A673 (cell line): ENCODE results near the gene PIM3. TPM values are rescaled to one million over a fixed set of nuclear protein-coding genes. Genes with fewer than 3 reads are reported as not detected.

ENCODE experiments used
- BruUV-seq: library from RNA; stranded (reverse); fragments of 400-500 nt; replicated peaks from 2 replicates; lab custom pipeline; 2021; lab: Mats Ljungman, UMichigan
- CTCF ChIA-PET: fragments of 300-600 bp; sonication (Branson Sonifier 250); formaldehyde crosslinking; loops from one replicate; lab custom pipeline; 2022; ENCODE audit warnings: antibody characterized with exemption; lab: Charles Lee
- POLR2A ChIA-PET: fragments of 300-600 bp; sonication (Branson Sonifier 250); formaldehyde crosslinking; loops from one replicate; lab custom pipeline; 2022; ENCODE audit warnings: antibody characterized with exemption; ENCODE audit not compliant: low non-redundant PET; lab: Charles Lee
- DNase-seq: peaks from one replicate; pipeline ENCODE4 v3.0.0-alpha.2; 2015; ENCODE audit warnings: low spot score
- H3K27ac ChIP-seq: fragments of 200-600 bp; sonication (generic); 2 replicates; pipeline ENCODE4 v1.5.1; 2016; ENCODE audit warnings: mixed run types, low read depth, mild to moderate bottlenecking, mixed read lengths, antibody characterized with exemption, low read length; ENCODE audit not compliant: poor library complexity, severe bottlenecking
- H3K27me3 ChIP-seq: fragments of 200-600 bp; sonication (generic); replicated peaks from 2 replicates; pipeline ENCODE4 v1.6.1; 2017; ENCODE audit warnings: mixed run types, low read depth, mild to moderate bottlenecking, mixed read lengths, antibody characterized with exemption, low read length; ENCODE audit not compliant: insufficient read depth, poor library complexity
- H3K36me3 ChIP-seq: fragments of 200-600 bp; sonication (generic); 2 replicates; pipeline ENCODE4 v1.6.1; 2016; ENCODE audit warnings: mixed run types, mild to moderate bottlenecking, mixed read lengths, antibody characterized with exemption, low read length; ENCODE audit not compliant: insufficient read depth, poor library complexity, severe bottlenecking
- H3K4me1 ChIP-seq: fragments of 200-600 bp; sonication (generic); 2 replicates; pipeline ENCODE4 v1.6.1; 2017; ENCODE audit warnings: mixed run types, mild to moderate bottlenecking, mixed read lengths, antibody characterized with exemption, low read length; ENCODE audit not compliant: insufficient read depth, poor library complexity, severe bottlenecking
- H3K4me3 ChIP-seq: fragments of 200-600 bp; sonication (generic); 2 replicates; pipeline ENCODE4 v1.5.1; 2016; ENCODE audit warnings: low read depth, mixed run types, mild to moderate bottlenecking, mixed read lengths, low read length; ENCODE audit not compliant: poor library complexity, severe bottlenecking
- H3K9me3 ChIP-seq: fragments of 200-600 bp; sonication (generic); 2 replicates; pipeline ENCODE4 v1.6.1; 2016; ENCODE audit warnings: mixed run types, low read depth, mild to moderate bottlenecking, mixed read lengths, antibody characterized with exemption, low read length; ENCODE audit not compliant: poor library complexity, severe bottlenecking
- CTCF ChIP-seq: fragments of 300-800, 200-600 bp; sonication (generic); conservative IDR thresholded peaks from 2 replicates; pipeline ENCODE4 v1.5.1; 2017; ENCODE audit warnings: low read depth, mild to moderate bottlenecking, antibody characterized with exemption, low read length, moderate library complexity, mixed read lengths
- EZH2 ChIP-seq: fragments of 200-600 bp; sonication (generic); IDR thresholded peaks from 2 replicates; pipeline ENCODE4 v1.6.1; 2017; ENCODE audit warnings: borderline replicate concordance, low read depth, mild to moderate bottlenecking, mixed read lengths, antibody characterized with exemption, low read length; ENCODE audit not compliant: poor library complexity, severe bottlenecking
- intact Hi-C: fragments of 100-400 bp; cut with micrococcal nuclease; formaldehyde crosslinking; loops from one replicate; pipeline ENCODE4 v1.10.0; 2022; ENCODE audit not compliant: unreplicated experiment
- total RNA-seq: library from RNA; stranded (reverse); gene quantifications from 2 replicates; pipeline ENCODE4 v1.2.3, GENCODE V29; 2021

PIM3 gene
- total RNA-seq, 1 experiment from 2014 or later = 71.3 TPM

- Histone ChIP-seq H3K9me3 (no peaks in the 10 kb centered on the region), H3K4me1 (peaks cover 23% of the 10 kb centered on the region), H3K36me3 (peaks cover 28% of the 10 kb centered on the region), H3K4me3 (peak overlapping the region; percentile 93), H3K27me3 (no peaks in the 10 kb centered on the region), H3K27ac (peak overlapping the region; percentile 94)
- no TSS peak for BruUV-seq
- DNase-seq = no peak
- CTCF ChIA-PET = no interaction called here
- intact Hi-C loops = no loop called here
- TF ChIP-seq CTCF (no peak), EZH2 (no peak)
- POLR2A ChIA-PET = no interaction called here
Observed at GRCh38 chr22:49964136-49965090, 3.8 kb downstream of the PIM3 start.

- Histone ChIP-seq H3K36me3 (peaks cover 28% of the 10 kb centered on the region), H3K4me3 (no peak overlapping the region), H3K9me3 (no peaks in the 10 kb centered on the region), H3K27ac (peak overlapping the region; percentile 61), H3K4me1 (peaks cover 21% of the 10 kb centered on the region), H3K27me3 (no peaks in the 10 kb centered on the region)
- POLR2A ChIA-PET = no interaction called here
- no peak for TF ChIP-seq CTCF
- no peak for TF ChIP-seq EZH2
- BruUV-seq = no TSS peak
- CTCF ChIA-PET = no interaction called here
- intact Hi-C loops = no loop called here
- no peak for DNase-seq
Observed at GRCh38 chr22:49965091-49966040, 4.8 kb downstream of the PIM3 start.

- no peaks in the 10 kb centered on the region for H3K9me3 ChIP-seq
- intact Hi-C loops = no loop called here
- BruUV-seq = no TSS peak
- peak overlapping the region; percentile 61 for H3K27ac ChIP-seq
- POLR2A ChIA-PET = no interaction called here
- H3K4me1 ChIP-seq = peaks cover 29% of the 10 kb centered on the region
- H3K36me3 ChIP-seq = peaks cover 28% of the 10 kb centered on the region
- TF ChIP-seq EZH2 (no peak), CTCF (no peak)
- no peaks in the 10 kb centered on the region for H3K27me3 ChIP-seq
- CTCF ChIA-PET = no interaction called here
- DNase-seq = no peak
- H3K4me3 ChIP-seq = no peak overlapping the region
Observed at GRCh38 chr22:49966041-49966773, 5.6 kb downstream of the PIM3 start.
